ENCODE data around the gene CISD1.
"Not testable (repeated sequence)": the region's sequence is repeated elsewhere in the genome, so short reads cannot be mapped to it uniquely, and the experiment has no call there.

Gene CISD1
- 5.3 reads per million, percentile 20 among the genes with 10 or more reads in this experiment for total RNA-seq

GRCh38 chr10:58268946-58269781, at the start of gene CISD1:
Gene CISD1 (plus strand): TSS chr10:58269162. CDS start chr10:58269274, 112 bp downstream.
- peak; percentile 89 for DNase-seq

- no peak for DNase-seq
These were observed 49.1 kb upstream of the CISD1 start for GRCh38 chr10:58219875-58220274.

- DNase-seq, result no peak
These were observed 48.1 kb upstream of the CISD1 start for GRCh38 chr10:58220769-58221451.

GRCh38 chr10:58225654-58226053, 43.3 kb upstream of the CISD1 start:
- DNase-seq, result no peak

GRCh38 chr10:58229856-58230255, 39.1 kb upstream of the CISD1 start:
- not testable (repeated sequence) for DNase-seq

GRCh38 chr10:58237014-58237834, 31.7 kb upstream of the CISD1 start:
- DNase-seq, result no peak

- no peak for DNase-seq
These were observed 29.3 kb upstream of the CISD1 start for GRCh38 chr10:58239561-58240169.

- no peak for DNase-seq
These were observed 28.4 kb upstream of the CISD1 start for GRCh38 chr10:58240531-58240930.

- DNase-seq, result no peak
These were observed 27.6 kb upstream of the CISD1 start for GRCh38 chr10:58241346-58241745.

- no peak for DNase-seq
These were observed 25.7 kb upstream of the CISD1 start for GRCh38 chr10:58243269-58243668.

- DNase-seq, result not testable (repeated sequence)
These were observed 25.2 kb upstream of the CISD1 start for GRCh38 chr10:58243801-58244200.

- DNase-seq, result not testable (repeated sequence)
These were observed 24.7 kb upstream of the CISD1 start for GRCh38 chr10:58244242-58244641.

GRCh38 chr10:58244666-58245065, 24.3 kb upstream of the CISD1 start:
- DNase-seq, result not testable (repeated sequence)

- DNase-seq, result no peak
These were observed 15.8 kb upstream of the CISD1 start for GRCh38 chr10:58253184-58253583.

GRCh38 chr10:58254644-58255043, 14.3 kb upstream of the CISD1 start:
- no peak for DNase-seq

GRCh38 chr10:58256013-58256780, 12.8 kb upstream of the CISD1 start:
- not testable (repeated sequence) for DNase-seq

GRCh38 chr10:58258977-58259692, 9.8 kb upstream of the CISD1 start:
- DNase-seq, result no peak

- no peak for DNase-seq
These were observed 8.6 kb upstream of the CISD1 start for GRCh38 chr10:58260334-58260733.

- DNase-seq, result no peak
These were observed 6.2 kb upstream of the CISD1 start for GRCh38 chr10:58262766-58263165.

- no peak for DNase-seq
These were observed 4.2 kb upstream of the CISD1 start for GRCh38 chr10:58264780-58265179.

- no peak for DNase-seq
These were observed 3.7 kb upstream of the CISD1 start for GRCh38 chr10:58265249-58265648.

Data from effector CD4-positive, alpha-beta T cell (primary cell).